NCI-H345 treated with DMSO at 0.1 percent for 48 hours (cell line): ENCODE measurements around the gene IDI2.

Experiments used
- DNase-seq: peaks from one replicate; lab custom pipeline; 2025; ENCODE audit not compliant: unreplicated experiment; lab: John Stamatoyannopoulos, UW

IDI2 gene

GRCh38 chr10:983971-984655 lies 41.5 kb downstream of the IDI2 start:
- no peak for DNase-seq

- DNase-seq: no peak
Measured at GRCh38 chr10:983401-983800, 42.3 kb downstream of the IDI2 start.

- DNase-seq: no peak
Measured at GRCh38 chr10:980468-981093, 45.1 kb downstream of the IDI2 start.

- no peak for DNase-seq
Measured at GRCh38 chr10:978826-979421, 46.7 kb downstream of the IDI2 start.

GRCh38 chr10:976316-976715 lies 49.3 kb downstream of the IDI2 start:
- DNase-seq: no peak

- no peak for DNase-seq
Measured at GRCh38 chr10:974785-975074, 50.9 kb downstream of the IDI2 start.

- no peak for DNase-seq
Measured at GRCh38 chr10:974038-974784, 51.4 kb downstream of the IDI2 start.

- no peak for DNase-seq
Measured at GRCh38 chr10:972763-973162, 52.9 kb downstream of the IDI2 start.

GRCh38 chr10:971613-972012 lies 54.0 kb downstream of the IDI2 start:
- no peak for DNase-seq

GRCh38 chr10:971150-971542 lies 54.5 kb downstream of the IDI2 start:
- DNase-seq: no peak

GRCh38 chr10:970311-971149 lies 55.1 kb downstream of the IDI2 start:
- DNase-seq: peak; percentile 27

- DNase-seq: no peak
Measured at GRCh38 chr10:969473-970150, 56.0 kb downstream of the IDI2 start.
